ENCODE data around the gene KLRD1. TPM values are rescaled to one million over a fixed set of nuclear protein-coding genes. Genes with fewer than 3 reads are reported as not detected.
"Not testable (repeated sequence)": the region's sequence is repeated elsewhere in the genome, so short reads cannot be mapped to it uniquely, and the experiment has no call there.

The KLRD1 gene
- total RNA-seq, 1 experiment from 2014 or later: not detected

DNA sequence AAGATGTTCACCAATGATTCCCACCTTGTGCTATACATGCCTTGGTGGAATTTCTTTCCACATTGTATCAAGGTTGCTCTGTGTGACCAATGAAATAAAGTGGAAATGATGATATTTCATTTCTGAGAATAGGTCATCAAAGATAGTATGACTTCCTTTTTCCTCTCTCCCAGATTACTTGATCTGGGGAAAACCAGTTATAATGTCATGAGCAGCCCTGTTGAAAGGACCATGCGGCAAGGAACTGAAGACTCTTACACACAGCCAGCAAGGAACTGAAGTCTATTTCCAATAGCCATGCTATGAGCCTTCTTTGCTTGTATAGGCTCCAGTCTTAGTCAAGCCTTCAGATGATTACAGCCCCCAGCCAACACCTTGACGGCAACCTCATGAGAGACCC is 11.7 kb downstream of the KLRD1 start:
- Histone ChIP-seq H2AFZ (ENCODE audit: low read length) (no peak overlapping the region), H3K4me2 (ENCODE audit: low read depth, low read length, poor library complexity, severe bottlenecking) (no peak overlapping the region), H3K9me2 (replicated peaks; ENCODE audit: insufficient read depth, low read length) (no peaks in the 10 kb centered on the region), H3K4me3 (ENCODE audit: low read length) (no peak overlapping the region), H3K36me3 (ENCODE audit: insufficient read depth, low read length) (no peaks in the 10 kb centered on the region), H4K20me1 (ENCODE audit: insufficient read depth, low read depth, low read length) (no peaks in the 10 kb centered on the region), H3K9ac (ENCODE audit: low read length) (no peak overlapping the region), H3K27me3 (ENCODE audit: low read length) (no peaks in the 10 kb centered on the region), H3K27ac (ENCODE audit: low read length) (no peak overlapping the region), H3K4me1 (ENCODE audit: low read length) (no peaks in the 10 kb centered on the region), H3K79me2 (ENCODE audit: low read length) (no peaks in the 10 kb centered on the region), H3K9me3 (ENCODE audit: low read length) (no peaks in the 10 kb centered on the region)
- DNase-seq: no peak

DNA sequence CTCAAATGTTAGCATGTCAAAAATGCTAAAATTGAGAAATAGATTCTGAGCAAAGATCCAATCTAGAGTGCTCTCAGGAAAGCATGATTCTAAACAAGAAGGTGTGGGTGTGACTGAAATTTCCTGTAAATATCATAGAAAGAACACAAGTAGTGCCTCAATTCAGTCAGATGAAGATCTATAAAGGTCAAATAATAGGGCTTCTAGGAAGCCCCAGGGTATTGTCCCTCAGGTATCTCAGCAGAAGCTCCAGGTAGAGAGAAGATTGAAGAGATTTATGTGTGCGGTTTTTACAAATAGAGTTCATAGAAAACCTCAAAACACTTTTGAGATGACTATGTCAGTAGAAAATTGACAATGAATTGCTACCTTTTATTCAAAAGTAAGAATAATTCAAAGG is 13.0 kb downstream of the KLRD1 start:
- Histone ChIP-seq H3K9me3 (ENCODE audit: low read length) (no peaks in the 10 kb centered on the region), H3K4me1 (ENCODE audit: low read length) (no peaks in the 10 kb centered on the region), H3K79me2 (ENCODE audit: low read length) (no peaks in the 10 kb centered on the region), H3K36me3 (ENCODE audit: insufficient read depth, low read length) (no peaks in the 10 kb centered on the region), H3K27ac (ENCODE audit: low read length) (no peak overlapping the region), H3K4me2 (ENCODE audit: low read depth, low read length, poor library complexity, severe bottlenecking) (no peak overlapping the region), H3K9ac (ENCODE audit: low read length) (no peak overlapping the region), H2AFZ (ENCODE audit: low read length) (no peak overlapping the region), H4K20me1 (ENCODE audit: insufficient read depth, low read depth, low read length) (no peaks in the 10 kb centered on the region), H3K9me2 (replicated peaks; ENCODE audit: insufficient read depth, low read length) (no peaks in the 10 kb centered on the region), H3K27me3 (ENCODE audit: low read length) (no peaks in the 10 kb centered on the region), H3K4me3 (ENCODE audit: low read length) (no peak overlapping the region)
- no peak for DNase-seq

DNA sequence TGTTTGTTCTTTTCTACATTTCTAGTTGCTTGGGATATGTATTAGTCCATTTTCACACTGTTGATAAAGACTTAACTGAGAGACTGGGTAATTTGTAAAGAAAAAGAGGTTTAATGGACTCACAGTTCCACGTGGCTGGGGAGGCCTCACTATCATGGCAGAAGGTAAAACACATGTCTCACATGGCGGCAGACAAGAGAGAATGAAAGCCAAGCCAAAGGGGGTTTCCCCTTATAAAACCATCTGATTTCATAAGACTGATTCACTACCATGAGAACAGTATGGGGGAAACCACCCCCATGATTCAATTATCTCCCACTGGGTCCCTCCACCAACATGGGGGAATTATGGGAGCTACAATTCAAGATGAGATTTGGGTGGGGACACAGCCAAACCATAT is 21.0 kb downstream of the KLRD1 start:
- not testable (repeated sequence) for H3K4me2 ChIP-seq (ENCODE audit: low read depth, low read length, poor library complexity, severe bottlenecking); H3K9me2 ChIP-seq (replicated peaks; ENCODE audit: insufficient read depth, low read length); H4K20me1 ChIP-seq (ENCODE audit: insufficient read depth, low read depth, low read length); H3K36me3 ChIP-seq (ENCODE audit: insufficient read depth, low read length); H2AFZ ChIP-seq (ENCODE audit: low read length); H3K4me3 ChIP-seq (ENCODE audit: low read length); H3K9me3 ChIP-seq (ENCODE audit: low read length); H3K27ac ChIP-seq (ENCODE audit: low read length); DNase-seq; H3K9ac ChIP-seq (ENCODE audit: low read length); H3K27me3 ChIP-seq (ENCODE audit: low read length); H3K79me2 ChIP-seq (ENCODE audit: low read length); H3K4me1 ChIP-seq (ENCODE audit: low read length)

DNA sequence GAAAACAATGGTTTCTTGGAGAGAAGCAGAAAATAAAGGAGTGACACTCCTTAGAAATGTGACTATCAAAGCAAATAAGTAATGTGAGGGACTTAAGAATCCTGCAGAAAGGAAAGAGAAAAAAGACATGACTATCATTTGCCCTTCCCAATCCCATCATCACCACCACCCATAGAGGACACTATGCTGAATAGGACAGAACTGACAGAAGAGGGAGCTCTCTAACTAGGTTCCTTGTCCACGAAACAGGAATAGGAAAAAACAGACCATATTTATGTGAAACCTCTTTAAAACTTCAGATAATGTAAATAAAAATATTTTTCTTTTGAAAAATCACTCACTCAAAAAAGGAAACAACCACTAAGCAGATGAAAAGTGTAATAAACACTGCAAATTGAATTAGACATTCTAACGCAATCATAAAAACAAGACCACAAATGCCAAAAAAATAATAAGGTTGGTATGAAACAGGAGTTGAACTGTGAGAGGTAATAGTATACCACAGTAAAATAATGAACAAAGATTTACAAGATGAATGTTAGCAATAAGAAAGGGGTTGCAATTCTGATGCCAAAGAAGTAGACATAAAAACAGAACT is 24.1 kb downstream of the KLRD1 start:
- H3K9ac ChIP-seq (ENCODE audit: low read length): no peak overlapping the region
- H3K79me2 ChIP-seq (ENCODE audit: low read length): no peaks in the 10 kb centered on the region
- no peaks in the 10 kb centered on the region for H3K9me3 ChIP-seq (ENCODE audit: low read length)
- H4K20me1 ChIP-seq (ENCODE audit: insufficient read depth, low read depth, low read length): no peaks in the 10 kb centered on the region
- H3K4me1 ChIP-seq (ENCODE audit: low read length): no peaks in the 10 kb centered on the region
- no peak overlapping the region for H3K4me2 ChIP-seq (ENCODE audit: low read depth, low read length, poor library complexity, severe bottlenecking)
- no peak overlapping the region for H2AFZ ChIP-seq (ENCODE audit: low read length)
- no peak overlapping the region for H3K4me3 ChIP-seq (ENCODE audit: low read length)
- H3K27ac ChIP-seq (ENCODE audit: low read length): no peak overlapping the region
- H3K9me2 ChIP-seq (replicated peaks; ENCODE audit: insufficient read depth, low read length): no peaks in the 10 kb centered on the region
- peak; percentile 63 for DNase-seq
- no peaks in the 10 kb centered on the region for H3K27me3 ChIP-seq (ENCODE audit: low read length)
- H3K36me3 ChIP-seq (ENCODE audit: insufficient read depth, low read length): no peaks in the 10 kb centered on the region

DNA sequence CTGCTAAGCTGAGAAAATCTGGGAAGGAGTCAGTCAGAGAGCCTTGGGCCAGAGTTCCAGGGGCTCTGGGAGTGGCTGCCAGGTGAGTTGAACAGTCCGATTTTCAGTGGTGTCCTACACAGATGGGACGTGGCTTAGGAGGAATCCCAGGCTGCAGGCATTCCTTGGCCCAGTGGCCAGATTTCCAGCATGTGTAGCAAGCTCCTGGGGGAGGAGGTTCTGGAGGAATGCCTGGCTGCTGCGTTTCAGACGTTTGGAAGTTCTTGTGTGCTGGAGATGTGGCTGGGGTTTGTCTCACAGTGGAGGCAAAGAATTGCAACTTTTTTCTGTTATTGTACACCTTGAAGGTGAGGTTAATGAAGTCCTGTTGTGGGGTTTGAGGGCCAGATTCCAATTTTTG is 28.5 kb downstream of the KLRD1 start:
- H3K4me3 ChIP-seq (ENCODE audit: low read length); H2AFZ ChIP-seq (ENCODE audit: low read length); H3K9me3 ChIP-seq (ENCODE audit: low read length); H3K36me3 ChIP-seq (ENCODE audit: insufficient read depth, low read length); DNase-seq; H4K20me1 ChIP-seq (ENCODE audit: insufficient read depth, low read depth, low read length); H3K4me1 ChIP-seq (ENCODE audit: low read length); H3K9me2 ChIP-seq (replicated peaks; ENCODE audit: insufficient read depth, low read length); H3K4me2 ChIP-seq (ENCODE audit: low read depth, low read length, poor library complexity, severe bottlenecking); H3K27ac ChIP-seq (ENCODE audit: low read length); H3K79me2 ChIP-seq (ENCODE audit: low read length); H3K27me3 ChIP-seq (ENCODE audit: low read length); H3K9ac ChIP-seq (ENCODE audit: low read length): not testable (repeated sequence)

DNA sequence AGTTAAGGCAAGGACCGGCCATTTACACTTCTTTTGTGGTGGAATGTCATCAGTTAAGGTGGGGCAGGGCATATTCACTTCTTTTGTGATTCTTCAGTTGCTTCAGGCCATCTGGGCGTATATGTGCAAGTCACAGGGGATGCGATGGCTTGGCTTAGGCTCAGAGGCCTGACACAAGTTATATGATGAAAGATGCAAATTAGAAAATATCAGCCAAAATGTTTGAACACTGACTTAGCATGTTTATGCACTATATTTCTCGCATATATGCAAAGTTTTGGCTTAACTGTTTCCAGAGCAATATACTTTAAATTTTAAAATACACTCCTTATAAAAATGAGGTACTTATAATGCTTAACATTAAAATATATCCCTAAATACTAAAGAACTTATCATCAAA is 30.8 kb downstream of the KLRD1 start:
- not testable (repeated sequence) for H3K36me3 ChIP-seq (ENCODE audit: insufficient read depth, low read length); H3K4me3 ChIP-seq (ENCODE audit: low read length); H2AFZ ChIP-seq (ENCODE audit: low read length); H3K27me3 ChIP-seq (ENCODE audit: low read length); H4K20me1 ChIP-seq (ENCODE audit: insufficient read depth, low read depth, low read length); H3K27ac ChIP-seq (ENCODE audit: low read length); H3K4me2 ChIP-seq (ENCODE audit: low read depth, low read length, poor library complexity, severe bottlenecking); H3K9me3 ChIP-seq (ENCODE audit: low read length); H3K9ac ChIP-seq (ENCODE audit: low read length); H3K4me1 ChIP-seq (ENCODE audit: low read length); H3K79me2 ChIP-seq (ENCODE audit: low read length); H3K9me2 ChIP-seq (replicated peaks; ENCODE audit: insufficient read depth, low read length); DNase-seq

DNA sequence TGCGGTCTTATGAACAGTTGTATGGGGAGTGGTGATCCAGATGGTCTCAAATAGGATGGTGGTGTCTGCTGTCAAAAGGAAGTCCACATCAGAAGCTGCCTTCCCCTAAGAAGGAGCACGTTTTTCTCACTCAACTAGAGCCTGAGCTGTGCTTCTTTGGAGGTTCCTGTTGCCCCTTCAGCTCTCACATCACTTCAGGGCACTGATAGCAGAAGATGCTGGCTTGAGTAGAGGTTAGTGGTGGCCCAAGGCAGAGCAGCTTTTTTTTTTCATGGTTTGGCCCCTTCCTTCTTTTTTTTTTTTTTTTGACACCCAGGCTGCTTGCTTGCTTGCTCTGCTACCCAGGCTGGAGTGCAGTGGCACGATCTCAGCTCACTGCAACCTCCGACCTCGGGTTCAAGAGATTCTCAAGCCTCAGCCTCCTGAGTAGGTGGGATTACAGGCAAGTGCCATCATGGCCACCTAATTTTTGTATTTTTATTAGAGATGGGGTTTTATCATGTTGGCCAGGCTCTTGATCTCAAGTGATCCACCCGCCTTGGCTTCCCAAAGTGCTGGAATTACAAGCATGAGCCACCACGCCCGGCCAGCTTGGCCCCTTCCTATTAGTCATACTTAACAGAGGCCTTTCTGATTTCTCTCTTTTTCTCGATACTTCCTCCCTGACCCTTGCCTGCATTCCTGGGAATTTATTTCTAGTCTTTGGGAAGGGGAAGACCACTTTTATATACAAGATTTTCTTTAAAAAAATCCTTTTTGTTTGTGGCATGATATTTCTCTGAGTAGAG is 31.6 kb downstream of the KLRD1 start:
- H3K27me3 ChIP-seq (ENCODE audit: low read length): no peaks in the 10 kb centered on the region
- no peaks in the 10 kb centered on the region for H3K79me2 ChIP-seq (ENCODE audit: low read length)
- H3K9me2 ChIP-seq (replicated peaks; ENCODE audit: insufficient read depth, low read length): no peaks in the 10 kb centered on the region
- H3K4me2 ChIP-seq (ENCODE audit: low read depth, low read length, poor library complexity, severe bottlenecking): no peak overlapping the region
- H2AFZ ChIP-seq (ENCODE audit: low read length): no peak overlapping the region
- H3K27ac ChIP-seq (ENCODE audit: low read length): no peak overlapping the region
- H3K4me3 ChIP-seq (ENCODE audit: low read length): no peak overlapping the region
- no peaks in the 10 kb centered on the region for H4K20me1 ChIP-seq (ENCODE audit: insufficient read depth, low read depth, low read length)
- no peak for DNase-seq
- H3K36me3 ChIP-seq (ENCODE audit: insufficient read depth, low read length): no peaks in the 10 kb centered on the region
- H3K9me3 ChIP-seq (ENCODE audit: low read length): no peaks in the 10 kb centered on the region
- H3K9ac ChIP-seq (ENCODE audit: low read length): no peak overlapping the region
- no peaks in the 10 kb centered on the region for H3K4me1 ChIP-seq (ENCODE audit: low read length)

DNA sequence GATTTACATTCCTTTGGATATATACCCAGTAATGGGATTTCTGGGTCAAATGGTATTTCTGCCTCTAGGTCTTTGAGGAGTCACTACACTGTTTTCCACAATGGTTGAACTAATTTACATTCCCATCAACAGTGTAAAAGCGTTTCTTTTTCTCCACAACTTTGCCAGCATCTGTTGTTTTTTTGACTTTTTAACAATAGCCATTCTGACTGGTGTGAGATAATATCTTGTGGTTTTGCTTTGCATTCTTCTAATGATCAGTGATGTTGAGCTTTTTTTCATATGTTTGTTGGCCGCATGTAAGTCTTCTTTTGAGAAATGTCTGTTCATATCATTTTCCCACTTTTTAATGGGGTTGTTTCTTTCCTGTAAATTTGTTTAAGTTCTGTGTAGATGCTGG is 33.3 kb downstream of the KLRD1 start:
- H3K9ac ChIP-seq (ENCODE audit: low read length); H3K79me2 ChIP-seq (ENCODE audit: low read length); H3K4me1 ChIP-seq (ENCODE audit: low read length); H3K9me3 ChIP-seq (ENCODE audit: low read length); H3K36me3 ChIP-seq (ENCODE audit: insufficient read depth, low read length); H4K20me1 ChIP-seq (ENCODE audit: insufficient read depth, low read depth, low read length); H2AFZ ChIP-seq (ENCODE audit: low read length); H3K4me2 ChIP-seq (ENCODE audit: low read depth, low read length, poor library complexity, severe bottlenecking); H3K9me2 ChIP-seq (replicated peaks; ENCODE audit: insufficient read depth, low read length); H3K4me3 ChIP-seq (ENCODE audit: low read length); H3K27ac ChIP-seq (ENCODE audit: low read length); DNase-seq; H3K27me3 ChIP-seq (ENCODE audit: low read length): not testable (repeated sequence)

Data from Karpas-422 (cell line).